Cardiac fibroblast (primary cell): Measurements from ENCODE around the gene AGMO.

Experiments used
- DNase-seq, 2 donors: peaks; one replicate each; pipeline versions ENCODE4 v3.0.0 to v3.0.0-alpha.2; 2010; ENCODE audit warnings: low read depth in 2 of 2
- H3K4me3 ChIP-seq, 2 donors: replicated peaks in 1 of 2; 1 replicate in 1 of 2; 2 replicates in 1 of 2; pipeline ENCODE4 v1.5.1; 2011; ENCODE audit warnings: low read depth in 2 of 2, low read length in 2 of 2, mild to moderate bottlenecking in 2 of 2, moderate library complexity in 1 of 2
- CTCF ChIP-seq: IDR thresholded peaks from one replicate; pipeline ENCODE4 v1.5.1; 2011; ENCODE audit warnings: low read depth, mild to moderate bottlenecking, low read length, inconsistent platforms

The AGMO gene

GRCh38 chr7:15470825-15471668 is 90.8 kb downstream of the AGMO start:
- no peak overlapping the region for H3K4me3 ChIP-seq
- no peak for TF ChIP-seq CTCF
- no peak for DNase-seq

- no peak overlapping the region for H3K4me3 ChIP-seq
- no peak for TF ChIP-seq CTCF
- DNase-seq, result peak in 1 of 2 donors; percentile 50
These were observed 97.1 kb downstream of the AGMO start for GRCh38 chr7:15464667-15465121.

GRCh38 chr7:15463801-15464666 is 97.8 kb downstream of the AGMO start:
- DNase-seq, result peak; percentile 52 to 76
- H3K4me3 ChIP-seq, result no peak overlapping the region
- no peak for TF ChIP-seq CTCF

GRCh38 chr7:15462721-15463389 is 99.0 kb downstream of the AGMO start:
- DNase-seq, result peak in 1 of 2 donors; percentile 50
- TF ChIP-seq CTCF, result no peak
- H3K4me3 ChIP-seq, result no peak overlapping the region

- peak; percentile 83 to 96 for DNase-seq
These were observed 100.2 kb downstream of the AGMO start for GRCh38 chr7:15461576-15461975.

More at GRCh38 chr7:15461576-15461975, 100.2 kb downstream of the AGMO start:
- H3K4me3 ChIP-seq, result no peak overlapping the region
- no peak for TF ChIP-seq CTCF
